SK-N-DZ (cell line): ENCODE data around the gene DCLRE1C.
"Not testable (repeated sequence)": the region's sequence is repeated elsewhere in the genome, so short reads cannot be mapped to it uniquely, and the experiment has no call there.

Experiments used
- DNase-seq: peaks from one replicate; pipeline ENCODE4 v3.0.0-alpha.2; 2015; ENCODE audit warnings: low spot score

DCLRE1C gene

DNA sequence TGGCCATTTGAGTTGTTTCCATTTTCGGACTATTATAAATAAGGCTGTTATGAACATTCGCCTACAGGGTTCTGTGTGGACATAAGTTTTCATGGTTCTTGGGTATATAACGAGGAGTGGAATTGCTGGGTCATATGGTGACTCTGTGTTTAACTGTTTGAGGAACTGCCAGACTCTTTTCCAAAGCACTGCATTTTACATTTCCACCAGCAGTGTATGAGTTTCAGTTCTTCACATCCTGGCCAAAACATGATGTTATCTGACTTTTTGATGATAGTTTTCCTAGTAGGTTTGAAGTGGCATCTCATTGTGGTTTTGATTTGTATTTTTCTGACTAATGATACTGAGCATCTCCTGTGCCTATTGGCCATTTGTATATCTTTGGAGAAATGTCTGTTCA is 69.8 kb downstream of the DCLRE1C start:
- DNase-seq: no peak

- DNase-seq: no peak
These were observed 73.7 kb downstream of the DCLRE1C start for GRCh38 chr10:14880229-14880628.

- DNase-seq: no peak
These were observed 74.0 kb downstream of the DCLRE1C start for GRCh38 chr10:14879928-14880193.

DNA sequence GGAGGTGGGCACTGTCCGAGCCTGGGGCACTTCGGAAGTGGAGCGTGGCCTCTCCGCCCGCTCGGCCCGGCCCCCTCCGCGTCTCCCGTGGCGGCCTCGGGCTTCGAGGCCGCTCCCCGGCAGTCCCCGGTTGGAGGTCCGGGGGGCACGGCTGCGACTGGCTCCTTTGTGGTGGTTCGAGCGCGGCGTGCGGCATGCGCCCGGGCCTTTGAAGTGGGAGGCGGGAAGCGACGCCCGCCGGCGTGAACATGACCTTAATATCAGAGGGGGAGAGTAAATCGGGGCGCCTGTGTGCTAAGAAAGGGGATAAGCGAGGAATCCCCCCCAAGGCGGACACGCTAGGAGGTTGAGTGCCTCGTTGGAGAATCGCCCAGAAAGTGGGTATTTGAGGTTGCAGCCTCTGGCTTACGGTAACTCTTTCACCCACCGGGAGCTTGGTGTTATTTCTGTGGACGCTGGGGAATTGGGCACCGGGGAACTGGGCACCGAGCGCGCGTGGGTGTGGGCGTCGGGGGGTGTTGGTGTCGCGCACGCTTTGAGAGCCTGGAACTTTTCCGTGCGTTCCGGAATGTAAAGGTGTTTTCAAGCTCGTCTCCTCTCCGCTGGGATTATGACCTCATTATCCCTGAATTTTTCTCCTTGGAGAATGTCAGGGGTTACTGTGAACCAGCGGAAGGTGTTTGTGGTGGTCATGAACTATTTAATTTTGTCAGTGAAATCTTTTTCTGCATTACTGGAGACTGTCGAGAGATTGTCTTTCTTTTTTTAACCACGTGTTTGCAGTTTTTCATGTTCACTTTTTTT is 74.6 kb downstream of the DCLRE1C start:
- DNase-seq: no peak

DNA sequence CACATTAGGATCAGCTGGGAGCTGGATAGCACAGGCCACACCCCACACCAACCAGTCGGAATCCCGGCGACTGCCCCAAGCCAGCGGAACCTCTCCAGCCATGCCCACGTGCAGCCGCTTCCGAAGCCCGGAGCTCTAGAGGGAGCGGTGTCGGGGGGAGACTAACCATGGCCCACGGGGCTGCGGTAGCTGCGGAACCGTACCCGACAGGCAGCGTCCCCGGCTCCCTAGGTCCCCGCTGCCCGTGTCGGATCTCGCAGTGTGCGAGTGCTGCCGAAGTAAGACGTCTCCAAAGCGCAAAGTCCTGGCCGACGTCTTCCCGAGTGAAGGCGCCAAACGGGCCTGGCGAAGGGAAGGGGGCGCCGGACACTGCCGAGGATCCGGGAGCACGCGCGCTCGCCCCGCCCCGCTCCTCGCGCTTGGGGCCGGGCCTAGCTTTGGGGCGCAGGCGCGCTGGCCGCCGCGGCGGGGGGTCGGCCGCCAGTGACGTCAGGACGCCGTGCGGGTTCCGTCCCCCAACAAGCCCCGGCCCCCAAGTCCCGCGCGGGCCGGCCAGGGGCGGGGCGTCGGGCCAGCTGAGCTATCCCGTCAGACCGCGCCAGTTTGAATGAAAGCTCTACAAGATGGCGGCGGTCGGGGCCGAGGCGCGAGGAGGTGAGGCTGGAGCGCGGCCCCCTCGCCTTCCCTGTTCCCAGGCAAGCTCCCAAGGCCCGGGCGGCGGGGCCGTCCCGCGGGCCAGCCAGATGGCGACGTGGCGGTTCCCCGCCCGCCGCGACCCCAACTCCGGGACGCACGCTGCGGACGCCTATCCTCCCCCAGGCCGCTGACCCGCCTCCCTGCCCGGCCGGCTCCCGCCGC is 75.4 kb downstream of the DCLRE1C start, which contains the start of gene SUV39H2:
TSS of gene SUV39H2 (plus strand) at position 601 of the 858 bp plus-strand sequence. CDS start at position 624, 23 bp downstream.
- peak; percentile 88 for DNase-seq

GRCh38 chr10:14876764-14877163 is 77.1 kb downstream of the DCLRE1C start:
- DNase-seq: no peak

DNA sequence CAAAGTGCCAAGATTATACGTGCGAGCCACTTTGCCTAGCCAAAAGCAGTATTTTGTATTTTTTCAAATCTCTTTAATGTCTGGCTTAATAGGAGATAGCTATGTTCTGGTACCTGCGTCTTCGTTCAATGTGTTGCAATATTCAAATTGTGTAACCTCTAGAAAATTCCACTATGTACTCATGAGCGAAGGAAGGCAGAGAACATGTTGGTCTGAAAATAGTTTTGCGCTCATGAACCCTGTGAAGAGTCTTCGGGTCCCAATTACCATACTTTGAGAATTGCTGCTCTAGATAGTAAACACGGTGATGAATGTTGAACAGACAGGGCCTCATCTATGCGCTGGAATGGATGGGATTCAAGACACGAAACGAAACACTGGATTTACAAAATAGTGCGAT is 78.0 kb downstream of the DCLRE1C start:
- DNase-seq: no peak

GRCh38 chr10:14873090-14873760 is 80.7 kb downstream of the DCLRE1C start:
- no peak for DNase-seq

- not testable (repeated sequence) for DNase-seq
These were observed 89.0 kb downstream of the DCLRE1C start for GRCh38 chr10:14864871-14865270.

DNA sequence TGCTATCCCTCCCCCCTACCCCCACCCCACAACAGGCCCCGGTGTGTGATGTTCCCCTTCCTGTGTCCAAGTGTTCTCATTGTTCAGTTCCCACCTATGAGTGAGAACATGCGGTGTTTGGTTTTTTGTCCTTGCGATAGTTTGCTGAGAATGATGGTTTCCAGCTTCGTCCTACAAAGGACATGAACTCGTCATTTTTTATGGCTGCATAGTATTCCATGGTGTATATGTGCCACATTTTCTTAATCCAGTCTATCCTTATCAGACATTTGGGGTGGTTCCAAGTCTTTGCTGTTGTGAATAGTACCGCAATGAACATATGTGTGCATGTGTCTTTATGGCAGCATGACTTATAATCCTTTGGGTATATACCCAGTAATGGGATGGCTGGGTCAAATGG is 89.4 kb downstream of the DCLRE1C start:
- DNase-seq: not testable (repeated sequence)

DNA sequence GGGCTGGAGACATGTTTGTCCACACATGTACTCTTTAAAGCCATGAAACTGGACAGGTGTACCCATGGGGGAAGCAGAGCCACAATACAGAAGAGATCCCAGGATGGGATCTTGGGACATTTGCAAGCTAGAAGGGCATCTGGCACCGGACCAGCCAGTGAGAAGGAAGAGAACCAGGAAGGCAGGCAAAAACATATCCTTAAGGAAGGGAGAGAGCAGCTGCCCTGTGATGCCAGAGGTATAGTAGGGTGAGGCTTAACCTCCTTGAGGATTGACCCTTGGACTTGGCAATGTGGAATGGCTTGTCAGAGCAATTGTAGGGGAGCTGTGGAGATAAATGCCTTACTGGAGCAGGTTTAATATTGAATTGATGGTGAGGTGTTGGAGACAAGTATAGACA is 93.1 kb downstream of the DCLRE1C start:
- DNase-seq: no peak

- DNase-seq: no peak
These were observed 94.1 kb downstream of the DCLRE1C start for GRCh38 chr10:14859775-14860174.

DNA sequence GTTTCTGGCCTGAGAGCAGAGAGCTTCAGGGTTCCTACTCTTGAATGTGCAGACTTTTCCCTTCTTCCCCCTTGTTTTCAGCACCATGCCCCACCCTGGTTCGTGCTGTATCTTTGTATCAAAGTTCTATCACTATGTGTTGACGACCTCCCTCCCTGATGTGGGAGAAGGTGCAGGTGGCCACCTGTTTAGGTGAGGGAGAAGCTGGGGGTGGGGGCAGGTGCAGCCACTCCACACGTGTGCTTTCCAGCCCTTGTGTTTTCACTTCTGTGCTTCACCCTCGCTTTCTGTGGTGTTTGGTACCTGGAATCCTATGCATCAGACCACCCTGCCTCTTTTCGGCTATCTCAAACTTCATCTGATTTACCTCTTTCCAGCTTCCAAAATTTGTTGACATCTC is 94.9 kb downstream of the DCLRE1C start:
- DNase-seq: no peak

- DNase-seq: no peak
These were observed 95.4 kb downstream of the DCLRE1C start for GRCh38 chr10:14858338-14858960.

GRCh38 chr10:14855453-14855852 is 98.4 kb downstream of the DCLRE1C start:
- DNase-seq: no peak

DNA sequence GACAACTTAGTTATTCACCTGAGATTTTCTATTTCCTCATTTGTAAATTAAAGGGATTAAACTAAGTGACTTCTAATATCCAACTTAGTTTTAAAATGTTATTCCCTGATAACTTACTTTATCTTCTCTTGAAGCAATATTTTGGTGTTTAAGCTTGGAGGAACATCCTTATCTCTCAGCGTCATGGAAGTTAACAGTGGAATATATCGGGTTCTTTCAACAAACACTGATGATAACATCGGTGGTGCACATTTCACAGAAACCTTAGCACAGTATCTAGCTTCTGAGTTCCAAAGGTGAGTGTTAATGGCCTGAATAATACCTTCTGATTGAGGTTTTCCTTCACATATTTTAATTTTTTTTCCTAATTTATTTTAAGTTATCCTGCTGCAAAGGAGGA is 101.7 kb downstream of the DCLRE1C start:
- DNase-seq: no peak
